ENCODE measurements around the gene BFSP2. TPM values are rescaled to one million over a fixed set of nuclear protein-coding genes. Genes with fewer than 3 reads are reported as not detected.

The BFSP2 gene
- total and polyA plus RNA-seq, 2 of the 4 experiments (the other 2 are of a cell fraction) = not detected

DNA sequence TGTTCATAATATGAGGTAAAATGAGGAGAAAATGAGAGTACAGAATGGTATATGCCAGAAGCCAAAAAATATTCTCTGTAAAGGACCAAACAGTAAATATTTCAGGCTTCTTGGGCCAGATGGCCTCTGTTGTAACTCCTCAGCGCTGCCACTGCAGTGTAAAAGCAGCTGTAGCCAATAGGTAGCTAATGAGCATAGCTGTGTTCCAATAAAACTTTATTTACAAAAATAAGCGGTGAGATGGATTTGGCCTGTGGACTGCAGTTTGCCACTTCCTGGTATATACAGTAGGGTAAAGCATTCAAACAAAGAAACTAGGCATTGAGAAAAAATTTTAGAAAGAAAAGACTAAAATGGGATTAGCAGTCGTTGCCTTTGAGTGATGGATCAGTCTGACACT, 51.5 kb downstream of the BFSP2 start:
- no peaks in the 10 kb centered on the region for H3K9me3 ChIP-seq (ENCODE audit: control insufficient read depth, insufficient read depth, low read length)
- no CpG with 5 or more reads among the region's 3 CpGs for WGBS, 2 experiments (ENCODE audit: extremely low coverage in 2 of 2, insufficient read length in 1 of 2)
- dilution Hi-C loops (cut with HindIII; ENCODE audit: low sequenced_read_pairs, unreplicated experiment) (no loop called here), in situ Hi-C loops (cut with MboI; ENCODE audit: low sequenced_read_pairs) (loop anchor here (25.0 kb wide), 1 partner anchor 361 kb away; the partner anchor contains the start of gene SRPRB), intact Hi-C loops (cut with micrococcal nuclease) (loop anchor here (10.0 kb wide), 1 partner anchor 353 kb away; the partner anchor contains the start of gene SRPRB)
- no peak overlapping the region for H2BK20ac ChIP-seq (ENCODE audit: low read depth, low read length)
- no peak overlapping the region for H3K4me2 ChIP-seq (ENCODE audit: low read depth, low read length)
- POLR2A ChIA-PET (ENCODE audit: unreplicated experiment) = no interaction called here
- no peak overlapping the region for H3K27ac ChIP-seq (ENCODE audit: insufficient read depth, low read length)
- no peak overlapping the region for H2AK5ac ChIP-seq (ENCODE audit: low read depth, low read length)
- no peaks in the 10 kb centered on the region for H3K36me3 ChIP-seq (ENCODE audit: control insufficient read depth, insufficient read depth, low read length)
- no peak overlapping the region for H3K4ac ChIP-seq (ENCODE audit: low read depth, low read length)
- no peak overlapping the region for H3K9ac ChIP-seq (ENCODE audit: low read depth, low read length)
- H4K91ac ChIP-seq (ENCODE audit: insufficient read depth, low read depth, low read length) = no peak overlapping the region
- H3K23ac ChIP-seq (ENCODE audit: low read depth, low read length) = no peak overlapping the region
- no peak overlapping the region for H3K14ac ChIP-seq (replicated peaks; ENCODE audit: low read depth, low read length)
- no TSS peak for BruUV-seq (replicated peaks)
- CTCF ChIA-PET = no interaction called here
- no peak overlapping the region for H3K4me3 ChIP-seq (ENCODE audit: insufficient read depth, low read depth, low read length)
- no peaks in the 10 kb centered on the region for H3K9me1 ChIP-seq (ENCODE audit: insufficient read depth, low read length)
- no peaks in the 10 kb centered on the region for H3K79me1 ChIP-seq (ENCODE audit: low read depth in 1 of 2, low read length in 2 of 2)
- no peak overlapping the region for H2BK15ac ChIP-seq (ENCODE audit: low read depth, low read length)
- no peak overlapping the region for H3K18ac ChIP-seq (ENCODE audit: low read depth, low read length)
- H4K20me1 ChIP-seq (ENCODE audit: insufficient read depth, low read length) = no peaks in the 10 kb centered on the region
- no peak overlapping the region for H2BK5ac ChIP-seq (ENCODE audit: low read depth, low read length, poor library complexity, severe bottlenecking)
- ATAC-seq (ENCODE audit: low read depth) = no peak
- no peak overlapping the region for H3K56ac ChIP-seq (ENCODE audit: extremely low read depth, insufficient read depth, low read length)
- DNase-seq = no peak
- H3K27me3 ChIP-seq (ENCODE audit: control insufficient read depth, insufficient read depth, low read length) = peaks cover 16% of the 10 kb centered on the region
- H4K5ac ChIP-seq (ENCODE audit: low read depth, low read length) = no peak overlapping the region
- H2AFZ ChIP-seq (replicated peaks; ENCODE audit: low read length, poor library complexity) = no peak overlapping the region
- no peak overlapping the region for H2AK9ac ChIP-seq (replicated peaks; ENCODE audit: low read depth, low read length, poor library complexity)
- H4K8ac ChIP-seq (ENCODE audit: low read depth in 2 of 2, low read length in 2 of 2) = no peak overlapping the region
- TF ChIP-seq FOS (IDR thresholded peaks at IDR 0.05; ENCODE audit: low read depth, low read length) = no peak
- TF ChIP-seq RFX5 (IDR thresholded peaks at IDR 0.05; ENCODE audit: low read depth, low read length) = no peak
- no peak for TF ChIP-seq POLR2A (IDR thresholded peaks at IDR 0.05; ENCODE audit: low read depth, low read length)
- no peak for TF ChIP-seq MXI1 (IDR thresholded peaks at IDR 0.05; ENCODE audit: borderline replicate concordance, low read depth, low read length)
- no peak for TF ChIP-seq MAZ (IDR thresholded peaks at IDR 0.05; ENCODE audit: borderline replicate concordance, low read depth, low read length)
- no peak for TF ChIP-seq CTCF (conservative IDR thresholded peaks at IDR 0.05; ENCODE audit: low read depth, low read length)
- TF ChIP-seq, protein P1, sequence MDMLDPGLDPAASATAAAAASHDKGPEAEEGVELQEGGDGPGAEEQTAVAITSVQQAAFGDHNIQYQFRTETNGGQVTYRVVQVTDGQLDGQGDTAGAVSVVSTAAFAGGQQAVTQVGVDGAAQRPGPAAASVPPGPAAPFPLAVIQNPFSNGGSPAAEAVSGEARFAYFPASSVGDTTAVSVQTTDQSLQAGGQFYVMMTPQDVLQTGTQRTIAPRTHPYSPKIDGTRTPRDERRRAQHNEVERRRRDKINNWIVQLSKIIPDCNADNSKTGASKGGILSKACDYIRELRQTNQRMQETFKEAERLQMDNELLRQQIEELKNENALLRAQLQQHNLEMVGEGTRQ (IDR thresholded peaks at IDR 0.05; ENCODE audit: low read depth, low read length) = no peak
- TF ChIP-seq, protein P2, sequence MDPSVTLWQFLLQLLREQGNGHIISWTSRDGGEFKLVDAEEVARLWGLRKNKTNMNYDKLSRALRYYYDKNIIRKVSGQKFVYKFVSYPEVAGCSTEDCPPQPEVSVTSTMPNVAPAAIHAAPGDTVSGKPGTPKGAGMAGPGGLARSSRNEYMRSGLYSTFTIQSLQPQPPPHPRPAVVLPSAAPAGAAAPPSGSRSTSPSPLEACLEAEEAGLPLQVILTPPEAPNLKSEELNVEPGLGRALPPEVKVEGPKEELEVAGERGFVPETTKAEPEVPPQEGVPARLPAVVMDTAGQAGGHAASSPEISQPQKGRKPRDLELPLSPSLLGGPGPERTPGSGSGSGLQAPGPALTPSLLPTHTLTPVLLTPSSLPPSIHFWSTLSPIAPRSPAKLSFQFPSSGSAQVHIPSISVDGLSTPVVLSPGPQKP (IDR thresholded peaks at IDR 0.05; ENCODE audit: borderline replicate concordance, low read depth, low read length) = no peak
- TF ChIP-seq CHD1 (IDR thresholded peaks at IDR 0.05; ENCODE audit: low read depth, low read length) = no peak
- TF ChIP-seq CEBPB (IDR thresholded peaks at IDR 0.05; ENCODE audit: low read depth, low read length) = no peak
- TF ChIP-seq BHLHE40 (IDR thresholded peaks at IDR 0.05; ENCODE audit: low read depth, low read length) = no peak
- no peak for TF ChIP-seq SMC3 (IDR thresholded peaks at IDR 0.05; ENCODE audit: low read depth, low read length)
- no peak for TF ChIP-seq MAFK (IDR thresholded peaks at IDR 0.05; ENCODE audit: low read depth, low read length)
- TF ChIP-seq NFE2L2 (IDR thresholded peaks at IDR 0.05; ENCODE audit: low read depth, low read length) = no peak
- TF ChIP-seq RAD21 (IDR thresholded peaks at IDR 0.05; ENCODE audit: low read length) = no peak
- no peak for TF ChIP-seq RCOR1 (IDR thresholded peaks at IDR 0.05; ENCODE audit: insufficient replicate concordance, low read length)
- H3K4me1 ChIP-seq (ENCODE audit: control insufficient read depth, insufficient read depth, low read length) = no peaks in the 10 kb centered on the region; the same call in 1 of the 2 replicates
- no peak overlapping the region for H2BK120ac ChIP-seq (ENCODE audit: low read depth, low read length)
